ENCODE data around the gene STXBP3. TPM values are rescaled to one million over a fixed set of nuclear protein-coding genes. Genes with fewer than 3 reads are reported as not detected.

The STXBP3 gene
- total and polyA plus RNA-seq, 9 of the 15 experiments (the other 6 are each of a cell fraction or from before 2014, with no cell fraction given), result 32.5 to 52.5 (median 39.2) TPM

- 0 out of 2 replicates have a peak, but pooled peaks have one; percentile 4 for TF ChIP-seq DPF2 (IDR thresholded peaks at IDR 0.05)
These were observed 1.4 kb downstream of the STXBP3 start (continued) for GRCh38 chr1:108747898-108748297.

- CTCF ChIA-PET (ENCODE audit: low intra/inter-chr PET ratio), result no interaction called here
- no peak overlapping the region for H2AFZ ChIP-seq (ENCODE audit: low read depth, low read length)
- BruUV-seq (replicated peaks), result no TSS peak
- H3K9me1 ChIP-seq (ENCODE audit: control insufficient read depth, insufficient read depth, low read length), result no peaks in the 10 kb centered on the region
- H3K9me3 ChIP-seq (replicated peaks; ENCODE audit: control insufficient read depth, insufficient read depth, low read depth, low read length), result no peaks in the 10 kb centered on the region
- POLR2A ChIA-PET, result interaction anchor here (0.6 kb wide), 1 partner anchor 1688 kb away, joined by 3 read pairs; no protein-coding TSS in a partner anchor
- in situ Hi-C loops (cut with MboI) (no loop called here), intact Hi-C loops (cut with micrococcal nuclease) (loop anchor here (5.0 to 10.0 kb wide), 4 partner anchors 48 to 356 kb away; partner anchors contain the start of gene GPSM2)
- DNase-seq (ENCODE audit: extremely low read depth in 1 of 4, low spot score in 3 of 4), result no peak
- no peaks in the 10 kb centered on the region for H3K27me3 ChIP-seq (ENCODE audit: control insufficient read depth in 2 of 2, insufficient read depth in 2 of 2, low read length in 2 of 2)
- H4K20me1 ChIP-seq (replicated peaks; ENCODE audit: control insufficient read depth, insufficient read depth, low read length), result no peaks in the 10 kb centered on the region
- H3K4me2 ChIP-seq (ENCODE audit: insufficient read depth, low read length), result no peak overlapping the region
- H3K27ac ChIP-seq (ENCODE audit: extremely low read depth, low read depth, low read length), result no peak overlapping the region
- no peak for ATAC-seq
- H3K4me1 ChIP-seq (replicated peaks in 1 of 2; ENCODE audit: control insufficient read depth in 2 of 2, insufficient read depth in 2 of 2, low read length in 2 of 2), result peaks cover 4 to 9% of the 10 kb centered on the region in 2 experiments; a peak in 4 of 5 replicates
- 70% methylated on average over 4 of the region's 4 CpGs for WGBS (ENCODE audit: insufficient coverage, low coverage, missing lambda C conversion rate)
- peaks cover 26% of the 10 kb centered on the region for H3K79me2 ChIP-seq (ENCODE audit: control insufficient read depth, insufficient read depth, low read length)
- H3K4me3 ChIP-seq, result no peak overlapping the region
- H3K9ac ChIP-seq (ENCODE audit: insufficient read depth in 1 of 2, low read depth in 2 of 2, low read length in 2 of 2), result no peak overlapping the region
- FAIRE-seq, result no peak
- no peak for TF ChIP-seq SRF (CRISPR knock-in tag; IDR thresholded peaks at IDR 0.05)
- TF ChIP-seq SMAD2 (IDR thresholded peaks at IDR 0.05; ENCODE audit: low read depth, low read length), result no peak
- no peak for TF ChIP-seq TBL1XR1 (IDR thresholded peaks at IDR 0.05; ENCODE audit: low read length in 2 of 2)
- no peak for TF ChIP-seq NR2F6 (CRISPR knock-in tag; IDR thresholded peaks at IDR 0.05)
- no peak for TF ChIP-seq ZBTB5 (IDR thresholded peaks at IDR 0.05)
- TF ChIP-seq SIRT6 (IDR thresholded peaks at IDR 0.05; ENCODE audit: low read depth, low read length), result no peak
- no peak for TF ChIP-seq SAFB (IDR thresholded peaks at IDR 0.05; ENCODE audit: borderline replicate concordance, low read depth, low read length)
- no peak for TF ChIP-seq ESRRA (IDR thresholded peaks at IDR 0.05; ENCODE audit: borderline replicate concordance, low read depth)
- peaks cover 22% of the 10 kb centered on the region; the same call in 2 of the 3 replicates for H3K36me3 ChIP-seq (ENCODE audit: control insufficient read depth, insufficient read depth, low read length)
These were observed 2.6 kb downstream of the STXBP3 start for GRCh38 chr1:108749081-108749480.
